GM10847 (cell line): ENCODE measurements around the gene GDPD1.

Experiments used
- POLR2A ChIP-seq: IDR thresholded peaks from 2 replicates; pipeline ENCODE4 v1.6.1; 2011; ENCODE audit not compliant: insufficient read length; ENCODE audit errors: extremely low read depth

The GDPD1 gene

GRCh38 chr17:59221159-59221847 lies 992 bp downstream of the GDPD1 start:
- TF ChIP-seq POLR2A, result no peak

- TF ChIP-seq POLR2A, result no peak
Measured at GRCh38 chr17:59223813-59224212, 3.5 kb downstream of the GDPD1 start.

- no peak for TF ChIP-seq POLR2A
Measured at GRCh38 chr17:59230764-59231163, 10.5 kb downstream of the GDPD1 start.

- no peak for TF ChIP-seq POLR2A
Measured at GRCh38 chr17:59234631-59235030, 14.3 kb downstream of the GDPD1 start.

- no peak for TF ChIP-seq POLR2A
Measured at GRCh38 chr17:59238906-59239305, 18.6 kb downstream of the GDPD1 start.

GRCh38 chr17:59244081-59244480 lies 23.8 kb downstream of the GDPD1 start:
- no peak for TF ChIP-seq POLR2A

- no peak for TF ChIP-seq POLR2A
Measured at GRCh38 chr17:59254742-59255141, 34.4 kb downstream of the GDPD1 start.

GRCh38 chr17:59257101-59257500 lies 36.8 kb downstream of the GDPD1 start:
- TF ChIP-seq POLR2A, result no peak

- TF ChIP-seq POLR2A, result no peak
Measured at GRCh38 chr17:59260722-59261121, 40.4 kb downstream of the GDPD1 start.

- no peak for TF ChIP-seq POLR2A
Measured at GRCh38 chr17:59266745-59267144, 46.4 kb downstream of the GDPD1 start.

- no peak for TF ChIP-seq POLR2A
Measured at GRCh38 chr17:59267776-59268175, 47.5 kb downstream of the GDPD1 start.

GRCh38 chr17:59275618-59276017 lies 55.3 kb downstream of the GDPD1 start:
- no peak for TF ChIP-seq POLR2A

- no peak for TF ChIP-seq POLR2A
Measured at GRCh38 chr17:59277031-59277430, 56.7 kb downstream of the GDPD1 start.

GRCh38 chr17:59278406-59278805 lies 58.1 kb downstream of the GDPD1 start:
- TF ChIP-seq POLR2A, result no peak

GRCh38 chr17:59284317-59284716 lies 64.0 kb downstream of the GDPD1 start:
- no peak for TF ChIP-seq POLR2A

GRCh38 chr17:59287452-59287851 lies 67.1 kb downstream of the GDPD1 start:
- TF ChIP-seq POLR2A, result no peak

GRCh38 chr17:59287891-59288290 lies 67.6 kb downstream of the GDPD1 start:
- TF ChIP-seq POLR2A, result no peak
